SKM-1 treated with dmso at 0.1 percent for 144 hours (cell line): ENCODE results near the gene GRM1.

Experiments used
- DNase-seq: peaks from one replicate; lab custom pipeline; 2025; ENCODE audit not compliant: unreplicated experiment; lab: John Stamatoyannopoulos, UW

GRM1 gene

GRCh38 chr6:146097586-146097985, 68.7 kb downstream of the GRM1 start:
- DNase-seq: no peak

GRCh38 chr6:146100776-146101175, 71.9 kb downstream of the GRM1 start:
- no peak for DNase-seq

- no peak for DNase-seq
Measured at GRCh38 chr6:146103416-146104072, 74.7 kb downstream of the GRM1 start.

- no peak for DNase-seq
Measured at GRCh38 chr6:146106532-146106931, 77.7 kb downstream of the GRM1 start.

- no peak for DNase-seq
Measured at GRCh38 chr6:146110990-146111389, 82.1 kb downstream of the GRM1 start.

- no peak for DNase-seq
Measured at GRCh38 chr6:146111881-146112450, 83.1 kb downstream of the GRM1 start.

- DNase-seq: no peak
Measured at GRCh38 chr6:146113084-146113623, 84.3 kb downstream of the GRM1 start.

- DNase-seq: no peak
Measured at GRCh38 chr6:146123616-146124015, 94.8 kb downstream of the GRM1 start.

GRCh38 chr6:146127447-146128215, 98.8 kb downstream of the GRM1 start:
- no peak for DNase-seq

GRCh38 chr6:146133866-146134265, 105.0 kb downstream of the GRM1 start:
- DNase-seq: no peak

GRCh38 chr6:146135167-146135566, 106.3 kb downstream of the GRM1 start:
- no peak for DNase-seq

GRCh38 chr6:146146836-146147235, 118.0 kb downstream of the GRM1 start:
- DNase-seq: no peak

- no peak for DNase-seq
Measured at GRCh38 chr6:146149770-146150169, 120.9 kb downstream of the GRM1 start.

GRCh38 chr6:146153040-146153758, 124.3 kb downstream of the GRM1 start:
- no peak for DNase-seq

GRCh38 chr6:146154197-146154596, 125.3 kb downstream of the GRM1 start:
- no peak for DNase-seq

GRCh38 chr6:146161664-146162063, 132.8 kb downstream of the GRM1 start:
- DNase-seq: no peak

GRCh38 chr6:146169872-146170271, 141.0 kb downstream of the GRM1 start:
- DNase-seq: no peak

GRCh38 chr6:146177785-146178184, 148.9 kb downstream of the GRM1 start:
- DNase-seq: no peak

- DNase-seq: no peak
Measured at GRCh38 chr6:146183831-146184230, 155.0 kb downstream of the GRM1 start.

- no peak for DNase-seq
Measured at GRCh38 chr6:146184701-146185100, 155.8 kb downstream of the GRM1 start.

GRCh38 chr6:146189131-146189530, 160.3 kb downstream of the GRM1 start:
- no peak for DNase-seq
